ENCODE results near the gene MAP9. TPM values are rescaled to one million over a fixed set of nuclear protein-coding genes. Genes with fewer than 3 reads are reported as not detected.
A peak's percentile ranks its signal among the peaks of the same experiment; 100 is the strongest.

MAP9 gene
- total RNA-seq, 2 experiments from 2014 or later, result 3.2 to 13.4 TPM

- no TSS peak for BruUV-seq (replicated peaks)
- Histone ChIP-seq H3K36me3 (ENCODE audit: insufficient read depth, low read length) (no peaks in the 10 kb centered on the region), H2AFZ (ENCODE audit: low read length) (no peak overlapping the region), H3K9me3 (ENCODE audit: low read length) (no peaks in the 10 kb centered on the region), H3K4me1 (ENCODE audit: insufficient read depth, low read length, poor library complexity, severe bottlenecking) (no peaks in the 10 kb centered on the region), H3K9me2 (ENCODE audit: insufficient read depth, low read length) (no peaks in the 10 kb centered on the region), H3K79me2 (ENCODE audit: insufficient read depth, low read depth, low read length) (no peaks in the 10 kb centered on the region), H4K20me1 (ENCODE audit: insufficient read depth, low read length) (no peaks in the 10 kb centered on the region), H3K4me3 (ENCODE audit: low read depth, low read length, poor library complexity, severe bottlenecking) (no peak overlapping the region), H3K4me2 (ENCODE audit: low read length) (no peak overlapping the region), H3K27ac (ENCODE audit: low read depth, low read length, poor library complexity, severe bottlenecking) (no peak overlapping the region)
- ChIA-PET CTCF (ENCODE audit: unreplicated experiment) (no interaction called here), POLR2A (interaction anchor here (1.0 kb wide), 1 partner anchor 12 kb away, joined by 3 read pairs; no protein-coding TSS in a partner anchor)
- intact Hi-C loops (cut with micrococcal nuclease; ENCODE audit: unreplicated experiment), result no loop called here
- no peak for DNase-seq (ENCODE audit: low spot score)
- TF ChIP-seq, protein P1, sequence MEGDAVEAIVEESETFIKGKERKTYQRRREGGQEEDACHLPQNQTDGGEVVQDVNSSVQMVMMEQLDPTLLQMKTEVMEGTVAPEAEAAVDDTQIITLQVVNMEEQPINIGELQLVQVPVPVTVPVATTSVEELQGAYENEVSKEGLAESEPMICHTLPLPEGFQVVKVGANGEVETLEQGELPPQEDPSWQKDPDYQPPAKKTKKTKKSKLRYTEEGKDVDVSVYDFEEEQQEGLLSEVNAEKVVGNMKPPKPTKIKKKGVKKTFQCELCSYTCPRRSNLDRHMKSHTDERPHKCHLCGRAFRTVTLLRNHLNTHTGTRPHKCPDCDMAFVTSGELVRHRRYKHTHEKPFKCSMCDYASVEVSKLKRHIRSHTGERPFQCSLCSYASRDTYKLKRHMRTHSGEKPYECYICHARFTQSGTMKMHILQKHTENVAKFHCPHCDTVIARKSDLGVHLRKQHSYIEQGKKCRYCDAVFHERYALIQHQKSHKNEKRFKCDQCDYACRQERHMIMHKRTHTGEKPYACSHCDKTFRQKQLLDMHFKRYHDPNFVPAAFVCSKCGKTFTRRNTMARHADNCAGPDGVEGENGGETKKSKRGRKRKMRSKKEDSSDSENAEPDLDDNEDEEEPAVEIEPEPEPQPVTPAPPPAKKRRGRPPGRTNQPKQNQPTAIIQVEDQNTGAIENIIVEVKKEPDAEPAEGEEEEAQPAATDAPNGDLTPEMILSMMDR (conservative IDR thresholded peaks at IDR 0.05; ENCODE audit: low read length), result no peak
These were observed 11.4 kb upstream of the MAP9 start for GRCh38 chr4:155388162-155388561.

DNA sequence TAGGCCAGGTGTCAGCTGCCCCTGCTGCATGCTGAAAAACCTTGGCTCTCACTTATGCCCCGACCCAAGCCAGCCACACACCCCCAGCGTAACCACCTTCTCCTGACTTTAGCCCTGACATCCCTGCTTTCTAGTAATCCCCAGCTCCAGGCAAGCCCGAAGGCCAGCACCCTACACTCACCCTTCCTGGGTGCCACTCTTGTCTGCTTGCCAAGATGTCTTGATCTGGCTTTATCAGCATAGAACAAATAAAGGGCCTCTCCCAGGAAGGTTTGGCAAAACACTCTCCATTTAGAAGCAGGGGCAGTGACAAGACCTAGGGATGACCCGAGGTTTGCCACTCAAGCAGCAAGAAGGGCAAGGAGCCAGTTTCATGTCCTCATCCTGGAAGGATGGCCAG lies 6.8 kb upstream of the MAP9 start:
- no peak for TF ChIP-seq EZH2phosphoT487 (IDR thresholded peaks at IDR 0.05; ENCODE audit: borderline replicate concordance, low read depth, low read length)
- TF ChIP-seq, protein P1 (conservative IDR thresholded peaks at IDR 0.05; ENCODE audit: low read length), result no peak
- intact Hi-C loops (cut with micrococcal nuclease; ENCODE audit: unreplicated experiment), result no loop called here
- Histone ChIP-seq H3K27ac (ENCODE audit: low read depth, low read length, poor library complexity, severe bottlenecking) (no peak overlapping the region), H3K4me3 (ENCODE audit: low read depth, low read length, poor library complexity, severe bottlenecking) (no peak overlapping the region), H3K9me2 (ENCODE audit: insufficient read depth, low read length) (no peaks in the 10 kb centered on the region), H3K4me1 (ENCODE audit: insufficient read depth, low read length, poor library complexity, severe bottlenecking) (no peaks in the 10 kb centered on the region), H2AFZ (ENCODE audit: low read length) (no peak overlapping the region), H3K9me3 (ENCODE audit: low read length) (no peaks in the 10 kb centered on the region), H3K79me2 (ENCODE audit: insufficient read depth, low read depth, low read length) (no peaks in the 10 kb centered on the region), H3K36me3 (ENCODE audit: insufficient read depth, low read length) (no peaks in the 10 kb centered on the region), H3K4me2 (ENCODE audit: low read length) (no peak overlapping the region), H4K20me1 (ENCODE audit: insufficient read depth, low read length) (no peaks in the 10 kb centered on the region)
- BruUV-seq (replicated peaks), result no TSS peak
- POLR2A ChIA-PET, result no interaction called here
- DNase-seq (ENCODE audit: low spot score), result no peak
- CTCF ChIA-PET (ENCODE audit: unreplicated experiment), result no interaction called here

GRCh38 chr4:155377276-155377675 lies 511 bp upstream of the MAP9 start:
- POLR2A ChIA-PET, result no interaction called here

More at GRCh38 chr4:155377276-155377675, 511 bp upstream of the MAP9 start:
- H3K4me1 ChIP-seq (ENCODE audit: insufficient read depth, low read length, poor library complexity, severe bottlenecking), result peaks cover 16% of the 10 kb centered on the region
- CTCF ChIA-PET (ENCODE audit: unreplicated experiment), result no interaction called here
- no peaks in the 10 kb centered on the region for H4K20me1 ChIP-seq (ENCODE audit: insufficient read depth, low read length)
- H2AFZ ChIP-seq (ENCODE audit: low read length), result peak overlapping the region; percentile 99
- H3K36me3 ChIP-seq (ENCODE audit: insufficient read depth, low read length), result no peaks in the 10 kb centered on the region
- TF ChIP-seq EZH2phosphoT487 (IDR thresholded peaks at IDR 0.05; ENCODE audit: borderline replicate concordance, low read depth, low read length), result no peak
- TF ChIP-seq, protein P1 (conservative IDR thresholded peaks at IDR 0.05; ENCODE audit: low read length), result no peak
- no TSS peak for BruUV-seq (replicated peaks)
- H3K4me3 ChIP-seq (ENCODE audit: low read depth, low read length, poor library complexity, severe bottlenecking), result peak overlapping the region; percentile 71
- no peak for DNase-seq (ENCODE audit: low spot score)
- no peaks in the 10 kb centered on the region for H3K9me3 ChIP-seq (ENCODE audit: low read length)
- H3K79me2 ChIP-seq (ENCODE audit: insufficient read depth, low read depth, low read length), result peaks cover 16% of the 10 kb centered on the region; the same call in 1 of the 2 replicates
- intact Hi-C loops (cut with micrococcal nuclease; ENCODE audit: unreplicated experiment), result no loop called here
- no peaks in the 10 kb centered on the region for H3K9me2 ChIP-seq (ENCODE audit: insufficient read depth, low read length)
- no peak overlapping the region for H3K27ac ChIP-seq (ENCODE audit: low read depth, low read length, poor library complexity, severe bottlenecking)
- peak overlapping the region; percentile 7; the same call in 1 of the 2 replicates for H3K4me2 ChIP-seq (ENCODE audit: low read length)

Data from OCI-LY7 (cell line).